ENCODE results near the gene SLC5A3. TPM values are rescaled to one million over a fixed set of nuclear protein-coding genes. Genes with fewer than 3 reads are reported as not detected.

Gene SLC5A3
- polyA plus RNA-seq, 1 experiment = 1.9 TPM

DNA sequence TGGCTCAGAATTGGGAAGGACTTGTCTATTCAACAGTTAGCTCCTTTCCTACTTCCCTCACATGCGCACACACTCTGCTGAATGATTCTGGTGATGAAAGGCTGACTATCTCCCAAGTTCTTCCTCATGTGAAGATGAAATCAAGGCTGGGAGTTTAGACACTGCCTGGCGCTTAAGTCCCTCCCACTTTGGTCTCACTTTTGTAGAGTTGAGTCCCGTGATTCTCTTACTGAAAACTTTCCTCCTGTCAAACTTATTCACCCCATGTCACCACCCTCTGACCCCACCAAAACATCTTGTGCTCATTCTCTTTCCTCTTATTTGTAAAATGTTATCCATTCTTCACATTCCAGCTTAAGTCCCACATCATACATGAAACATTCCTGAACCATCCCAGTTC is 8.4 kb upstream of the SLC5A3 start:
- POLR2A ChIA-PET = no interaction called here
- CTCF ChIA-PET = interaction anchor here (1.4 kb wide), 1 partner anchor 141 kb away, joined by 4 read pairs; no protein-coding TSS in a partner anchor
- DNase-seq (ENCODE audit: low read depth) = no peak
- H3K4me3 ChIP-seq (ENCODE audit: low read depth, low read length) = no peak overlapping the region
- TF ChIP-seq CTCF (IDR thresholded peaks at IDR 0.05; ENCODE audit: insufficient read depth, low read depth, low read length) = no peak
- H3K36me3 ChIP-seq (ENCODE audit: control insufficient read depth, insufficient read depth, low read length) = no peaks in the 10 kb centered on the region
- H3K27me3 ChIP-seq (ENCODE audit: control insufficient read depth, insufficient read depth, low read length) = no peaks in the 10 kb centered on the region

- DNase-seq (ENCODE audit: low read depth) = no peak
- ChIA-PET CTCF (interaction anchor here (1.0 to 1.8 kb wide), 3 partner anchors 21 to 148 kb away, joined by 3 to 5 read pairs (median 3); no protein-coding TSS in a partner anchor), POLR2A (no interaction called here)
Observed at GRCh38 chr21:34071683-34072082, 1.7 kb upstream of the SLC5A3 start.

GRCh38 chr21:34072145-34073031 is 990 bp upstream of the SLC5A3 start:
- CTCF ChIA-PET = interaction anchor here (0.8 to 1.8 kb wide), 4 partner anchors 10 to 148 kb away, joined by 3 to 12 read pairs (median 4); no protein-coding TSS in a partner anchor
- Histone ChIP-seq H3K27me3 (ENCODE audit: control insufficient read depth, insufficient read depth, low read length) (no peaks in the 10 kb centered on the region), H3K36me3 (ENCODE audit: control insufficient read depth, insufficient read depth, low read length) (no peaks in the 10 kb centered on the region), H3K4me3 (ENCODE audit: low read depth, low read length) (peak overlapping the region; percentile 88)
- POLR2A ChIA-PET = no interaction called here
- no peak for TF ChIP-seq CTCF (IDR thresholded peaks at IDR 0.05; ENCODE audit: insufficient read depth, low read depth, low read length)
- no peak for DNase-seq (ENCODE audit: low read depth)

More at GRCh38 chr21:34071683-34072082, 1.7 kb upstream of the SLC5A3 start:
- Histone ChIP-seq H3K36me3 (ENCODE audit: control insufficient read depth, insufficient read depth, low read length) (no peaks in the 10 kb centered on the region), H3K4me3 (ENCODE audit: low read depth, low read length) (no peak overlapping the region), H3K27me3 (ENCODE audit: control insufficient read depth, insufficient read depth, low read length) (no peaks in the 10 kb centered on the region)
- no peak for TF ChIP-seq CTCF (IDR thresholded peaks at IDR 0.05; ENCODE audit: insufficient read depth, low read depth, low read length)

DNA sequence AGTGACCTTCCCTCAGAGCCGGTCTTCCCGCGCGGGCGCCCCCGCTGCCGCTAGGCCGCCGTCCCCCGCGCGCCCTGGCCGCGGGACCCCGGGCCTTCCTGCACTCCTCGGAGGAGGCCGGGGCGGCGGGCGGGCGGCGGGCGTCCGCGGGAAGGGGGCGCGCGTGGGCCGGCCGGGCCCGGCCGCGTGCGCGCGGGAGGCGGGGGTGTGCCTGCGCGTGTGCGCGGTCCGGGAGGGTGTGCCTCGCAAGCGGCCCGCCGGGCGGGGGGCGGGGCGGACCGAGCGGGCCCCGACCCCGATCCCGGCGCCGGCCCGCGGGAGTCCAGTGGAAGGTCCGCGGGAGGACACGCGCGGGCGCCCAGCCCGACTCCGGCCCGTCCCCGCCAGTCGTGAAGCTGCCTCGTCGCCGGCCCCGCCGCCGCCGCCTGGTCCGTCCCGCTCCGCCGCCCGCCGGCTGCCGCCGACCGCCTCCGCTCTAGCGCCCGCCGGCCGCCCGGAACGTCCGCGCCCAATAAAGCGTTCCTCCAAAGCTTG is 438 bp downstream of the SLC5A3 start:
- POLR2A ChIA-PET = no interaction called here
- TF ChIP-seq CTCF (IDR thresholded peaks at IDR 0.05; ENCODE audit: insufficient read depth, low read depth, low read length) = no peak
- no peaks in the 10 kb centered on the region for H3K36me3 ChIP-seq (ENCODE audit: control insufficient read depth, insufficient read depth, low read length)
- CTCF ChIA-PET = interaction anchor here (0.8 to 1.8 kb wide), 10 partner anchors 9 to 274 kb away, joined by 3 to 12 read pairs (median 4); no protein-coding TSS in a partner anchor
- DNase-seq (ENCODE audit: low read depth) = no peak
- H3K4me3 ChIP-seq (ENCODE audit: low read depth, low read length) = peak overlapping the region; percentile 88
- H3K27me3 ChIP-seq (ENCODE audit: control insufficient read depth, insufficient read depth, low read length) = no peaks in the 10 kb centered on the region

All from BJ (cell line).